ENCODE data around the gene PSMA3. TPM values are rescaled to one million over a fixed set of nuclear protein-coding genes. Genes with fewer than 3 reads are reported as not detected.

Gene PSMA3
- total and polyA plus RNA-seq, 9 of the 15 experiments (the other 6 are each of a cell fraction or from before 2014, with no cell fraction given) = 129 to 786 (median 319) TPM

GRCh38 chr14:58265401-58265800 is 20.8 kb downstream of the PSMA3 start:
- Histone ChIP-seq H3K79me2 (ENCODE audit: control insufficient read depth, insufficient read depth, low read length) (no peaks in the 10 kb centered on the region; the same call in 2 of the 3 replicates), H3K27me3 (ENCODE audit: control insufficient read depth in 2 of 2, insufficient read depth in 2 of 2, low read length in 2 of 2) (no peaks in the 10 kb centered on the region), H3K9me3 (replicated peaks; ENCODE audit: control insufficient read depth, insufficient read depth, low read depth, low read length) (no peaks in the 10 kb centered on the region), H3K4me1 (replicated peaks in 1 of 2; ENCODE audit: control insufficient read depth in 2 of 2, insufficient read depth in 2 of 2, low read length in 2 of 2) (no peaks in the 10 kb centered on the region), H3K9me1 (ENCODE audit: control insufficient read depth, insufficient read depth, low read length) (no peaks in the 10 kb centered on the region), H2AFZ (ENCODE audit: low read depth, low read length) (no peak overlapping the region), H3K27ac (ENCODE audit: extremely low read depth, low read depth, low read length) (no peak overlapping the region), H3K4me3 (no peak overlapping the region), H3K36me3 (ENCODE audit: control insufficient read depth, insufficient read depth, low read length) (peaks cover 98% of the 10 kb centered on the region), H3K4me2 (ENCODE audit: insufficient read depth, low read length) (no peak overlapping the region), H4K20me1 (replicated peaks; ENCODE audit: control insufficient read depth, insufficient read depth, low read length) (no peaks in the 10 kb centered on the region), H3K9ac (ENCODE audit: insufficient read depth in 1 of 2, low read depth in 2 of 2, low read length in 2 of 2) (no peak overlapping the region)
- DNase-seq (ENCODE audit: extremely low read depth in 1 of 4, low spot score in 3 of 4) (no peak), ATAC-seq (no peak), FAIRE-seq (no peak)
- no peak for TF ChIP-seq EZH2 (IDR thresholded peaks at IDR 0.05; ENCODE audit: borderline replicate concordance, low read depth, low read length)
- TF ChIP-seq ZNF134 (CRISPR knock-in tag; conservative IDR thresholded peaks at IDR 0.05) = no peak
- TF ChIP-seq MBD2 (IDR thresholded peaks at IDR 0.05; ENCODE audit: borderline replicate concordance, low read depth) = no peak
- peak; percentile 15; the same call in 1 of the 2 replicates for TF ChIP-seq SUPT5H (IDR thresholded peaks at IDR 0.05)
- in situ Hi-C loops (cut with MboI) = no loop called here
- POLR2A ChIA-PET = interaction anchor here (0.6 to 2.5 kb wide), 3 partner anchors 9 to 117 kb away, joined by 3 to 6 read pairs (median 3); partner anchors contain the start of gene ARID4A
- BruUV-seq (replicated peaks) = TSS peak; percentile 7
- intact Hi-C loops (cut with micrococcal nuclease) = no loop called here
- CTCF ChIA-PET (ENCODE audit: low intra/inter-chr PET ratio) = no interaction called here

GRCh38 chr14:58270628-58271027 is 26.0 kb downstream of the PSMA3 start:
- FAIRE-seq (no peak), DNase-seq (ENCODE audit: extremely low read depth in 1 of 4, low spot score in 3 of 4) (no peak), ATAC-seq (no peak)
- H2AFZ ChIP-seq (ENCODE audit: low read depth, low read length) = no peak overlapping the region
- 94% methylated on average over 2 of the region's 2 CpGs for WGBS (ENCODE audit: insufficient coverage, low coverage, missing lambda C conversion rate)
- ChIA-PET POLR2A (interaction anchor here (3.0 kb wide), 1 partner anchor 12 kb away, joined by 13 read pairs; no protein-coding TSS in a partner anchor), CTCF (ENCODE audit: low intra/inter-chr PET ratio) (no interaction called here)
- H3K9ac ChIP-seq (ENCODE audit: insufficient read depth in 1 of 2, low read depth in 2 of 2, low read length in 2 of 2) = no peak overlapping the region
- intact Hi-C loops (cut with micrococcal nuclease) (no loop called here), in situ Hi-C loops (cut with MboI) (no loop called here)
- no peaks in the 10 kb centered on the region for H4K20me1 ChIP-seq (replicated peaks; ENCODE audit: control insufficient read depth, insufficient read depth, low read length)
- no peak overlapping the region for H3K4me3 ChIP-seq
- no peaks in the 10 kb centered on the region for H3K9me1 ChIP-seq (ENCODE audit: control insufficient read depth, insufficient read depth, low read length)
- H3K4me2 ChIP-seq (ENCODE audit: insufficient read depth, low read length) = no peak overlapping the region
- H3K27me3 ChIP-seq (ENCODE audit: control insufficient read depth in 2 of 2, insufficient read depth in 2 of 2, low read length in 2 of 2) = no peaks in the 10 kb centered on the region
- H3K4me1 ChIP-seq (replicated peaks in 1 of 2; ENCODE audit: control insufficient read depth in 2 of 2, insufficient read depth in 2 of 2, low read length in 2 of 2) = no peaks in the 10 kb centered on the region; a peak in 1 of 5 replicates
- peaks cover 91% of the 10 kb centered on the region for H3K36me3 ChIP-seq (ENCODE audit: control insufficient read depth, insufficient read depth, low read length)
- no peak overlapping the region for H3K27ac ChIP-seq (ENCODE audit: extremely low read depth, low read depth, low read length)
- peaks cover 21% of the 10 kb centered on the region for H3K79me2 ChIP-seq (ENCODE audit: control insufficient read depth, insufficient read depth, low read length)
- BruUV-seq (replicated peaks) = TSS peak; percentile 8
- H3K9me3 ChIP-seq (replicated peaks; ENCODE audit: control insufficient read depth, insufficient read depth, low read depth, low read length) = no peaks in the 10 kb centered on the region
- TF ChIP-seq TOE1 (IDR thresholded peaks at IDR 0.05; ENCODE audit: borderline replicate concordance) (no peak), TOE1 (CRISPR knock-in tag; IDR thresholded peaks at IDR 0.05; ENCODE audit: borderline replicate concordance, low read depth) (no peak), HNRNPL (IDR thresholded peaks at IDR 0.05; ENCODE audit: low read depth, low read length) (no peak), NFATC3 (IDR thresholded peaks at IDR 0.05) (no peak), MTA2 (IDR thresholded peaks at IDR 0.05; ENCODE audit: low read depth) (no peak), PCBP2 (IDR thresholded peaks at IDR 0.05; ENCODE audit: low read depth, low read length, poor library complexity, severe bottlenecking) (no peak), ARHGAP35 (IDR thresholded peaks at IDR 0.05; ENCODE audit: partially characterized antibody) (no peak), HCFC1 (IDR thresholded peaks at IDR 0.05; ENCODE audit: low read depth, low read length) (no peak), VEZF1 (CRISPR knock-in tag; IDR thresholded peaks at IDR 0.05) (no peak), EP300 (IDR thresholded peaks at IDR 0.05; ENCODE audit: low read length) (no peak), MAX (CRISPR knock-in tag; IDR thresholded peaks at IDR 0.05) (no peak), NONO (IDR thresholded peaks at IDR 0.05; ENCODE audit: low read depth in 2 of 2, low read length in 1 of 2) (no peak), SUPT5H (IDR thresholded peaks at IDR 0.05) (no peak), MAFF (IDR thresholded peaks at IDR 0.05; ENCODE audit: low read length) (no peak)

All from K562 (cell line).